ENCODE results near the gene ANTXRL. TPM values are rescaled to one million over a fixed set of nuclear protein-coding genes. Genes with fewer than 3 reads are reported as not detected.
"Not testable (repeated sequence)": the region's sequence is repeated elsewhere in the genome, so short reads cannot be mapped to it uniquely, and the experiment has no call there.

The ANTXRL gene
- total and polyA plus RNA-seq, 5 donors: 0.51 to 0.68 TPM; not detected in 3

DNA sequence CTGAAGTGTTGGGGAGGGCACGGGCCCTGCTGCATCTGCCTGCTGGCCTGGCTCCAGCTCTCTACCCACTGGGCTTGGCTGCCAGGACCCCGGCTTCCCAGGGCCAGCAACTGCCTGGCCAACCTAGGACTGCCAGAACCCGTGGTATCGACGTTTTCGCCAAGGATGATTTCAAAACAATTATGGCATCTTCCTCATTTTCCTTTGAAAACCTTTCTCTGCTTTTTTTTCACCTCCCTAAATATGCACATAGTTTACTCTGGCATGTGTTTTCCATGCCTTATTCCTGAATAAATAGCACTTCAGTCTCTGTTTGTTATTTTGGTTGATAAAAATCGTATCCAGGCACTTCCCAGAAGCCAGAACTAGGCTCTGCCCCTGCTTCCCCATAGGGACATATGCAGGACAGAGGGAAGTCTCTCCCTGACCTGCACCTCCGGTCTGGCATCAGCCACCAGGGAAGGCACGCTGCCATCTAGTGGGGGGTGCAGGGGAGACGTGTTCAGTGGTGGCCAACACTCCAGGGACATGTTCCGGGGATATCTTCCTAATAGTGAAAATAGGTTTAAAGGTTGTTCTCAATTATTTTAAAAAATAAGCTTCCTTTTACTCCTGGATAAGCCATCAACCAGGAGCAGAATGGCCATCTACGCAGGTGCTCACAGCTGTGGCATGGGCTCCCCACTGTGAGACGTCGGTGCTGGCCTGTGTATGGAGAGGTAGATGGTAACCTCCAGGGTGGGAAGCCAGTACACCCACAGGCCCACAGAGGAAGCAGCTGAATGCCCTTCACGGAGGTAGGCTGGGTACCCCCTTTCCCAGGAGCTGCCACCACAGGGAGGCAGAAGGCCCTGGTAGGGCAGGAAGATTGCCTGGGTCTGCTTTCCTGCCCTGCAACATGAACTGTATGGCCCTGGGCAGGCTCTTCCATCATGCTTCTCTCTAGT is 30.7 kb upstream of the ANTXRL start:
- Histone ChIP-seq H3K27me3 (ENCODE audit: control insufficient read depth, insufficient read depth) (no peaks in the 10 kb centered on the region), H3K4me3 (ENCODE audit: low read length) (no peak overlapping the region), H3K27ac (ENCODE audit: low read length) (peak overlapping the region; percentile 37), H3K9me3 (ENCODE audit: control insufficient read depth, low read length) (no peaks in the 10 kb centered on the region), H3K4me1 (ENCODE audit: control insufficient read depth, insufficient read depth, low read length) (no peaks in the 10 kb centered on the region)
- DNase-seq (peak; percentile 79 to 92 (median 91)), ATAC-seq (peak; percentile 86 to 95)
- 38% methylated on average over 15 of the region's 15 CpGs for WGBS
- intact Hi-C loops (cut with DNase I): no loop called here

DNA sequence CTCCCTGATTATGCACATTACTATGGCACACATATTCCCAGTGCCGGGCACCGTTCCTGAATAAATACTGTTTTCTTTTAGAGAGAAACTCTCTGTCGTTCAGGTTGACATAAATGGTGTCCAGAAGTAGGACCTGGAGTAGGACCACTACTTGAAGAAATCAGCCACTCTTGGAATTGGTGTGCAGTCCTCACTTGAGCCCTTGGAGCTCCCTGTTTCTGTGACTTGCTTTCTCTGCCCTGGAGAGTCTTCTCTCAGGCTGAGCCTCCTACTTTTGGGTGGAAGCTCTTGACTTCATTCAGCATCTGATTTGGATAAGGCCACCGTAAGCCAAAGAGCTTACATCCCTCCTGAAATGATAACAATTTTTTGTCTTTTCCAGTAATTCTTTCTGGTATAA is 29.7 kb upstream of the ANTXRL start:
- no peak for ATAC-seq
- intact Hi-C loops (cut with DNase I): no loop called here
- Histone ChIP-seq H3K9me3 (ENCODE audit: control insufficient read depth, low read length) (no peaks in the 10 kb centered on the region), H3K4me1 (ENCODE audit: control insufficient read depth, insufficient read depth, low read length) (no peaks in the 10 kb centered on the region), H3K27ac (ENCODE audit: low read length) (no peak overlapping the region), H3K27me3 (ENCODE audit: control insufficient read depth, insufficient read depth) (no peaks in the 10 kb centered on the region), H3K4me3 (ENCODE audit: low read length) (no peak overlapping the region)
- no peak for DNase-seq
- 79% methylated on average over 4 of the region's 4 CpGs for WGBS

DNA sequence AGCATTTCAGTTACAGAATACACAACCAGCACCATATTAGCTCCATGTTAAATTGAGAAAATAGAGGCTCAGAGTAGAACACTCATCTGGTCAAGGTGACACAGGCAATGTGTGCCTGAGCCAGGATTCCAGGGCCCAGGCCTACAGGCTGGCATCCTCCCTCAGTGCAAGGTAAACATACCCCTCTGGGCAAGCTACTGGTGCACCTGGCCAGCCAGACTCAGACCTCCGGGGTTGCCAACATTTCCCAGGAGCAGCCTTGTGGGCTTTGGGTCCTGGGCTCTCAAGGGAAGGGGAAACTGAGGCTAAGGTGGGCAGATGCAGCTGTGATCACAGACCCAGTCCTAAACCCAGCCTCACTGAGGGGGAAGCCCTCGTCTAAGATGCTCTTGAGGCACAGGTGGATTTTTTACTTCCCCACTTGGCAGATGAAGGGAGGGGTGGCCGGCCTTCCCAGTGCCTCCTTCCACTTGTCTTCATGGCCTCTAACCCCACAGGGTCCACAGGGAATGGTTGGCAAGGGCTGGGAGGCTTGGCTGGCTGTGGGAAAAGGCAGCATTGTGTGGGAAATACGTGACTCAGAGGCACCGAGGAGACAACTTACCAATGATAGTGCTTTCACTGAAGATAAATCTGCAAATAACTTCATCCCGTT is 23.8 kb upstream of the ANTXRL start:
- H3K9me3 ChIP-seq (ENCODE audit: control insufficient read depth, low read length); DNase-seq; H3K27me3 ChIP-seq (ENCODE audit: control insufficient read depth, insufficient read depth); H3K4me1 ChIP-seq (ENCODE audit: control insufficient read depth, insufficient read depth, low read length); H3K4me3 ChIP-seq (ENCODE audit: low read length); ATAC-seq; H3K27ac ChIP-seq (ENCODE audit: low read length); intact Hi-C loops (cut with DNase I): not testable (repeated sequence)
- WGBS: 85% methylated on average over 6 of the region's 6 CpGs

DNA sequence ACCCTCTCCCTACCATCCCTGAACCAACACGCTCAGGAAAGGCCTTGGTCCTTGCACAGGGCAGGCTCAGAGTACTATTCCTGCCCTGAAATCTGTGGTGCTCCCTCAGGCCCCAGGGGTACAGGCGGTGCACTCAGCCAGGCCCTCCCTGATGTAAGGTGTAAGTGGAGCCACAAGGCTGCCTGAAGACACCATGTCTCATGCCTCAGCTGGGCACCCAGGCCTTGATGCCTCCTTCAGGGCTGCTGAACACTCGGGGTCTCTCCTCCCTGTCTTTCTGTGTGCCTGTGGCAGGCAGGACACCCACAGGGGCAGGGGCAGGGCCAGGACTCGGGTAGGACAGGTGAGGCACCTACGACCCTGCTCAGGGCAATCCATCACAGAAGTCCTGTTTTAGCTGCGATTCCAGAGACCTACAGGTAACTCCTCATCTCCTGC is 22.9 kb upstream of the ANTXRL start:
- DNase-seq: no peak
- intact Hi-C loops (cut with DNase I): no loop called here
- WGBS: 95% methylated on average over 6 of the region's 6 CpGs

DNA sequence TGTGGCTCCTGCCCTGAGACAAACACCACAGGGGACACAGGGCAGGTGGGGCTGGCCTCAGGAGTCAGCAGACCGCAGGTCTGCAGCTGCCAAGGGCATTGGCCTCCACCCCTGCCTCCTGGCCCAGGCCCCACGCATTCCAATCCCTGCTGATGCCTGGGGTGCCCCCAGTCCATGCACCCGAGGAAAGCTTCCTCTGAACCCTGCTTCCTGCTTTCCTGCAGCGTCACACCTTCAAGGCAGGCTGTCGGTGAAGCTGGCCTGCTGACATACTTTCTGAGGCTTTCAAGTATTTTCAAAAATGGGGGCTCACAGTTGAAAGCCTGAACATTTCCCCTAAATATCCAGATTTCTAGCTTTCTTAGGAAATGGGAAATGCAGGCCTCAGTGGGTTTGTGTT is 22.5 kb upstream of the ANTXRL start:
- DNase-seq: no peak
- no peak for ATAC-seq
- no peaks in the 10 kb centered on the region for H3K4me1 ChIP-seq (ENCODE audit: control insufficient read depth, insufficient read depth, low read length)
- H3K27ac ChIP-seq (ENCODE audit: low read length): no peak overlapping the region
- H3K9me3 ChIP-seq (ENCODE audit: control insufficient read depth, low read length): no peaks in the 10 kb centered on the region
- WGBS: 77% methylated on average over 5 of the region's 5 CpGs
- no peaks in the 10 kb centered on the region for H3K27me3 ChIP-seq (ENCODE audit: control insufficient read depth, insufficient read depth)
- intact Hi-C loops (cut with DNase I): no loop called here
- no peak overlapping the region for H3K4me3 ChIP-seq (ENCODE audit: low read length)

More for the DNA sequence above, 22.9 kb upstream of the ANTXRL start:
- Histone ChIP-seq H3K27ac (ENCODE audit: low read length) (no peak overlapping the region), H3K9me3 (ENCODE audit: control insufficient read depth, low read length) (no peaks in the 10 kb centered on the region), H3K27me3 (ENCODE audit: control insufficient read depth, insufficient read depth) (no peaks in the 10 kb centered on the region), H3K4me1 (ENCODE audit: control insufficient read depth, insufficient read depth, low read length) (no peaks in the 10 kb centered on the region), H3K4me3 (ENCODE audit: low read length) (no peak overlapping the region)
- ATAC-seq: no peak

DNA sequence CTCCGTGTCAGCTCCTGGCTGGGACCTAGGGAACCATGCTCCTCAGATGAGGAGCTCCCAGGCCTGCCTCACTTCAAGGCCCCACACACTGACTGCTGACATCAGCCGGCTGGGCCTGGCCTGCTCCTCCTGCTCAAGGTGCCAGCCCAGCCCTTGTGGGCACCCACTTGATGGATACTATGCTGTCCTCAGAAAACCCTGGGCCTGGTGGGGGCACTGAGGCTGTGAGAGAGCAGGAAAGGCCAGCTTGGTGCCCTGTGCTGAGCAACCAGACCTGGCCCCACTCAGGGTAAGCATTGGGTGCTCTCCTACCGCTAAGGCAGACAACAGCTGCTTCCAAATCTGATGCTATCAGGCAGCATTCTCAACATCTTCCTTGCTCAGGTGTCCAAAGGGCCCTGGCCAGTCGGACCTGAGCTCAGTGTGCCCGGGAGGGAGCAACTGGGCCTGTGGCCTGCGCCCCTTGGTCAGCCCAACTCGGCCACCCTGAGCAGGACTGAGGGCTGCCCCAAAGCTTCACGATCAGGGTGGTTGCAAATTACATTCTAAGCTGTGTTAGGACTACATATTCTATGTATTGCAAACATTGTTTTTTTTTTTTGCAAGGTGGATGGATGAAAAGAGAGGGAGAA is 21.9 kb upstream of the ANTXRL start:
- no peak overlapping the region for H3K27ac ChIP-seq (ENCODE audit: low read length)
- no peak for DNase-seq
- intact Hi-C loops (cut with DNase I): no loop called here
- WGBS: 93% methylated on average over 8 of the region's 8 CpGs
- no peaks in the 10 kb centered on the region for H3K4me1 ChIP-seq (ENCODE audit: control insufficient read depth, insufficient read depth, low read length)
- ATAC-seq: no peak
- no peak overlapping the region for H3K4me3 ChIP-seq (ENCODE audit: low read length)
- no peaks in the 10 kb centered on the region for H3K27me3 ChIP-seq (ENCODE audit: control insufficient read depth, insufficient read depth)
- no peaks in the 10 kb centered on the region for H3K9me3 ChIP-seq (ENCODE audit: control insufficient read depth, low read length)

DNA sequence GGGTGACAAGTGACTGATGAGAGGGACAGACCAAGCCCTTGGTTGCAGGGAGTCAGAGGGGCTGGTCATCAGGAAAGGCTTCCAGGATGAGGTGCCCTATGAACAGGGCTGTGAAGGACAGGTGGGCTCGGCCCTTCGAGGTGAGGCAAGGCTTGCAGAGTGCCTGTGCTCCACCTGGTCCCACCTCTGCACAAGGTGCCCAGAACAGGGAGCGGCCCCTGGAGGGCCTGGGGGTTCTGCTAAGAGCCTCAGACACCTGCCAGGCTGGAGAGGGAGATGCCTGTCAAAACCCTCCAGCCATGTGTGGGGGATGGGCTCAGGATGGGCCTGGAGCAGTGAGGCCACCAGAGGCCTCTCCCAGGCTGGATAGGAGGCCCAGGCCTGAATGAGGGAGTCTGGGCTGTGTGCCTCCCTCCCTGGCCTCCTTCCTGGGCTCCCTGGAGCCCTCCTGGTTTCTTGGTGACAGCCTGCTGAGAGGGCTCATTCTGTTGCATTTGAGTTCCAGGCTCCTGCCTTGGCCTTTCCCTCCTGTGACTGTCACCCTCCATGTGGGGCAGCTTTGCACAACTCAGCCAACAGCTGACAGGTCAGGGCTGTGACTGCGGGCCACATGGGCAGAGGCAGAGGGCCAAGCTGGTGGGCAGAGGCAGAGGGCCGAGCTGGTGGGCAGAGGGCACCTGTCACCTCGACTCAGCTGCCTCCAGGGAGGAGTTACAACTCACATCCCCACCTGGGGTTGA is 21.1 kb upstream of the ANTXRL start:
- H3K27me3 ChIP-seq (ENCODE audit: control insufficient read depth, insufficient read depth); DNase-seq; H3K9me3 ChIP-seq (ENCODE audit: control insufficient read depth, low read length); intact Hi-C loops (cut with DNase I); H3K4me3 ChIP-seq (ENCODE audit: low read length); H3K27ac ChIP-seq (ENCODE audit: low read length); H3K4me1 ChIP-seq (ENCODE audit: control insufficient read depth, insufficient read depth, low read length): not testable (repeated sequence)
- ATAC-seq: peak in 1 of 2 donors; percentile 27
- 88% methylated on average over 6 of the region's 6 CpGs for WGBS

DNA sequence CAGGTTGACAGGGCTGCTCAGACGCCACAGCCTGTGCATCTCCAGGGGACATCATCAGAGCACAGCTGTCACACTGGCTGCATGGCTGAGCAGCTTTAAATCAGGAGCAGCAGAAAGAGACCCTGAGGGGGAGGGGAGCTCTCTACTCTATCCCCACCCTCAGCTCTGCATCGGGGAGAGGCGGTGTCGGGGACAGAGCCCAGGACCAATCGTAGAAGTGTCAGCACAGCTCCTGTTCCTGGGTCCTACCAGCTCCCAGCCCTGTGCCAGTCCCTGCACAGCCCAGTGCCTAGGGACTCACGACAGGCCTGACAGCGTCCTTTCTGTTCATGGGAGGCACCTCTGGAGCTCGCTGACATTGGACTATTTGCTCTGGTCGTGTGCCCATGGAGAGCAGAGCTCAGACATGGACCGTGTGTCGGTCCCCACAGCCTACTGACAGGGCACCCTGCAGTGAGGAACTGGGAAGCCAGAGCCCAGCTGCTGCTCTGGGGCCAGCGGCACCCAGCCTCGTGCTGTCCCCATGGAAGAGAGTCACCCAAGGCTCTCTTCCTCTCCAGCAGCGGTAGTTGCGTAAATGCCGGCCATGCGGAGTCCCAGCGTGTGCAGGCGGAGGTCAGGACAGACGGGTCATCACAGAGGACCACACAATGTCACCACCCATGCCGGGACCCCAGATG is 20.4 kb upstream of the ANTXRL start:
- H3K4me3 ChIP-seq (ENCODE audit: low read length): no peak overlapping the region
- H3K4me1 ChIP-seq (ENCODE audit: control insufficient read depth, insufficient read depth, low read length): no peaks in the 10 kb centered on the region
- intact Hi-C loops (cut with DNase I): no loop called here
- ATAC-seq: no peak
- no peak overlapping the region for H3K27ac ChIP-seq (ENCODE audit: low read length)
- DNase-seq: no peak
- no peaks in the 10 kb centered on the region for H3K27me3 ChIP-seq (ENCODE audit: control insufficient read depth, insufficient read depth)
- 78% methylated on average over 21 of the region's 21 CpGs for WGBS
- no peaks in the 10 kb centered on the region for H3K9me3 ChIP-seq (ENCODE audit: control insufficient read depth, low read length)

DNA sequence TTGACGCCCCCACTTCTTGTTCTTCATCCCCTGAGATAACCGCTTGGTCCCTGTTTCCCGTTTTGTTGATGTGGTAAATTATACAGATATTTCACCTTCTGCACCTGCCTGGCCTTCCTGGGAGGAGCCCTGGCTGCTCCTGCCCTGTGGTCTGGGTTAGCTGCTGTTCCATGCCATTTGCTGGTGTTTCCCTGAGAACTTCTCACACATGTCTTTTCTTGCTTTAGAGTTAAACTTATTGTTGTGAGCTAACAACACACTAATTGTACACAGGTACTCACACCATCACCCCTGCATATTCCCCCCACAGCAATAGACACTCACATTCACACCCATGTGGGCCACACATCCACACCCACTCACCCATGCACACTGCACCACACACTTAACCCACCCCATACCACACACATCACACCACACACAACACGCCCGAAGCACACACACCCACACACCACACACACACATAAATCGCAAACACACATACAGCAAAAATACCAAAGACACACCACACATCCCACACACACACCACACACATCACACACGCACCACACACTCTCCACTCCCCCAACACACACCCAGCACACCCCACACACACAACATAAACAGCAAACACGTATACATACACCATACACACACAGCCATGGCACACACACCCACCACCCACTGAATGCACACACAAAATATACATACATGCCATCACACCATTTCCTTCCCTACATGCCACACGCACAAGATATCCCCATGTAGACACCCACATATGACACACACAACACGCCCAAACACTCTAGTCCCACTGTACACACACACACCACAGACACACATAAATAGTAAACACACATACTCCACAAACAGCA is 19.4 kb upstream of the ANTXRL start:
- ATAC-seq (no peak), DNase-seq (no peak)
- 84% methylated on average over 10 of the region's 10 CpGs for WGBS
- Histone ChIP-seq H3K4me3 (ENCODE audit: low read length) (no peak overlapping the region), H3K9me3 (ENCODE audit: control insufficient read depth, low read length) (no peaks in the 10 kb centered on the region), H3K4me1 (ENCODE audit: control insufficient read depth, insufficient read depth, low read length) (no peaks in the 10 kb centered on the region), H3K27me3 (ENCODE audit: control insufficient read depth, insufficient read depth) (no peaks in the 10 kb centered on the region), H3K27ac (ENCODE audit: low read length) (no peak overlapping the region)
- intact Hi-C loops (cut with DNase I): no loop called here
